Measurements from ENCODE around the gene MTHFD1L. TPM values are rescaled to one million over a fixed set of nuclear protein-coding genes. Genes with fewer than 3 reads are reported as not detected.

Gene MTHFD1L
- total and polyA plus RNA-seq, 2 of the 4 experiments (the other 2 are of a cell fraction): 43.5 to 53.2 TPM

GRCh38 chr6:151137542-151137941 lies 272.0 kb downstream of the MTHFD1L start:
- intact Hi-C loops (cut with micrococcal nuclease) (no loop called here), in situ Hi-C loops (cut with MboI; ENCODE audit: low sequenced_read_pairs) (no loop called here), dilution Hi-C loops (cut with HindIII; ENCODE audit: low sequenced_read_pairs, unreplicated experiment) (no loop called here)
- ChIA-PET CTCF (no interaction called here), POLR2A (ENCODE audit: unreplicated experiment) (no interaction called here)
- no peak overlapping the region for H3K4ac ChIP-seq (ENCODE audit: low read depth, low read length)
- H2BK5ac ChIP-seq (ENCODE audit: low read depth, low read length, poor library complexity, severe bottlenecking): no peak overlapping the region
- no peaks in the 10 kb centered on the region for H3K79me1 ChIP-seq (ENCODE audit: low read depth in 1 of 2, low read length in 2 of 2)
- no peak overlapping the region for H3K14ac ChIP-seq (replicated peaks; ENCODE audit: low read depth, low read length)
- no peak overlapping the region for H3K4me2 ChIP-seq (ENCODE audit: low read depth, low read length)
- no peak overlapping the region for H2AK9ac ChIP-seq (replicated peaks; ENCODE audit: low read depth, low read length, poor library complexity)
- H3K56ac ChIP-seq (ENCODE audit: extremely low read depth, insufficient read depth, low read length): no peak overlapping the region
- ATAC-seq (ENCODE audit: low read depth): no peak
- H4K91ac ChIP-seq (ENCODE audit: insufficient read depth, low read depth, low read length): no peak overlapping the region
- H3K4me3 ChIP-seq (ENCODE audit: insufficient read depth, low read depth, low read length): no peak overlapping the region
- H3K9me1 ChIP-seq (ENCODE audit: insufficient read depth, low read length): no peaks in the 10 kb centered on the region
- no CpG with 5 or more reads among the region's 6 CpGs for WGBS, 2 experiments (ENCODE audit: extremely low coverage in 2 of 2, insufficient read length in 1 of 2)
- H3K4me1 ChIP-seq (ENCODE audit: control insufficient read depth, insufficient read depth, low read length): no peaks in the 10 kb centered on the region
- no peaks in the 10 kb centered on the region for H3K36me3 ChIP-seq (ENCODE audit: control insufficient read depth, insufficient read depth, low read length)
- DNase-seq: no peak
- H3K27me3 ChIP-seq (ENCODE audit: control insufficient read depth, insufficient read depth, low read length): peaks cover 14% of the 10 kb centered on the region
- H3K9ac ChIP-seq (ENCODE audit: low read depth, low read length): no peak overlapping the region
- no peak overlapping the region for H3K23ac ChIP-seq (ENCODE audit: low read depth, low read length)
- no peak overlapping the region for H2BK15ac ChIP-seq (ENCODE audit: low read depth, low read length)
- H3K9me3 ChIP-seq (ENCODE audit: control insufficient read depth, insufficient read depth, low read length): peaks cover 5% of the 10 kb centered on the region
- no peak overlapping the region for H4K8ac ChIP-seq (ENCODE audit: low read depth in 2 of 2, low read length in 2 of 2)
- H2AK5ac ChIP-seq (ENCODE audit: low read depth, low read length): no peak overlapping the region
- no peak overlapping the region for H3K27ac ChIP-seq (ENCODE audit: insufficient read depth, low read length)
- no peak overlapping the region for H2AFZ ChIP-seq (replicated peaks; ENCODE audit: low read length, poor library complexity)
- H4K5ac ChIP-seq (ENCODE audit: low read depth, low read length): no peak overlapping the region
- no peaks in the 10 kb centered on the region for H4K20me1 ChIP-seq (ENCODE audit: insufficient read depth, low read length)
- no peak for TF ChIP-seq RAD21 (IDR thresholded peaks at IDR 0.05; ENCODE audit: low read length)
- TF ChIP-seq CEBPB (IDR thresholded peaks at IDR 0.05; ENCODE audit: low read depth, low read length): no peak
- no peak for TF ChIP-seq ELK1 (IDR thresholded peaks at IDR 0.05; ENCODE audit: borderline replicate concordance, low read depth, low read length)
- no peak for TF ChIP-seq RCOR1 (IDR thresholded peaks at IDR 0.05; ENCODE audit: insufficient replicate concordance, low read length)
- TF ChIP-seq CTCF (conservative IDR thresholded peaks at IDR 0.05; ENCODE audit: low read depth, low read length): no peak
- TF ChIP-seq NFE2L2 (IDR thresholded peaks at IDR 0.05; ENCODE audit: low read depth, low read length): no peak
- TF ChIP-seq MAFK (IDR thresholded peaks at IDR 0.05; ENCODE audit: low read depth, low read length): no peak
- TF ChIP-seq MXI1 (IDR thresholded peaks at IDR 0.05; ENCODE audit: borderline replicate concordance, low read depth, low read length): no peak
- no peak overlapping the region for H3K18ac ChIP-seq (ENCODE audit: low read depth, low read length)
- no peak overlapping the region for H2BK20ac ChIP-seq (ENCODE audit: low read depth, low read length)
- H2BK120ac ChIP-seq (ENCODE audit: low read depth, low read length): no peak overlapping the region
- no TSS peak for BruUV-seq (replicated peaks)
